NCI-H460 (cell line): ENCODE measurements around the gene SPTBN4. TPM values are rescaled to one million over a fixed set of nuclear protein-coding genes. Genes with fewer than 3 reads are reported as not detected.
"Not testable (repeated sequence)": the region's sequence is repeated elsewhere in the genome, so short reads cannot be mapped to it uniquely, and the experiment has no call there.

Experiments
- DNase-seq: peaks from one replicate; pipeline ENCODE4 v3.0.0-alpha.2; 2016; ENCODE audit warnings: low read depth; ENCODE audit errors: extremely low read depth
- polyA plus RNA-seq: library from polyadenylated mRNA; depleted of rRNA; stranded (reverse); fragments of >200 nt; gene quantifications from 2 replicates; pipeline ENCODE4 v1.2.3, GENCODE V29; 2014; cell fraction: nucleus; rRNA removed
- total RNA-seq: library from RNA; depleted of rRNA; stranded (reverse); fragments of >200 nt; shearing (Covaris generic); gene quantifications from 2 replicates; pipeline ENCODE4 v1.2.3, GENCODE V29; 2014; rRNA removed

The SPTBN4 gene
- total RNA-seq, result 0.82 and 2.8 TPM in 2 replicates
- polyA plus RNA-seq, result 0.88 and 2.5 TPM in 2 replicates

GRCh38 chr19:40466985-40467734, at the start of gene SPTBN4:
TSS of gene SPTBN4 (plus strand) at chr19:40467001. CDS start at chr19:40472622, 5,621 bp downstream.
- DNase-seq, result no peak

- no peak for DNase-seq
Observed at GRCh38 chr19:40417643-40417981, 49.2 kb upstream of the SPTBN4 start.

- no peak for DNase-seq
Observed at GRCh38 chr19:40418040-40418439, 48.8 kb upstream of the SPTBN4 start.

- DNase-seq, result no peak
Observed at GRCh38 chr19:40419066-40419612, 47.7 kb upstream of the SPTBN4 start.

GRCh38 chr19:40419780-40420179, 47.0 kb upstream of the SPTBN4 start:
- DNase-seq, result no peak

- no peak for DNase-seq
Observed at GRCh38 chr19:40420451-40420765, 46.4 kb upstream of the SPTBN4 start.

GRCh38 chr19:40420766-40421765, 45.7 kb upstream of the SPTBN4 start:
- peak; percentile 84 for DNase-seq

GRCh38 chr19:40421993-40422747, 44.6 kb upstream of the SPTBN4 start:
- no peak for DNase-seq

GRCh38 chr19:40422748-40423566, 43.8 kb upstream of the SPTBN4 start:
- DNase-seq, result no peak

GRCh38 chr19:40423938-40424337, 42.9 kb upstream of the SPTBN4 start:
- no peak for DNase-seq

GRCh38 chr19:40424637-40425449, 42.0 kb upstream of the SPTBN4 start:
- DNase-seq, result no peak

- DNase-seq, result peak; percentile 98
Observed at GRCh38 chr19:40425450-40426287, 41.1 kb upstream of the SPTBN4 start, which contains the start of gene SERTAD1. TSS of gene SERTAD1 (minus strand) at chr19:40425992. CDS start at chr19:40423546, 2,446 bp downstream.

GRCh38 chr19:40428197-40428596, 38.6 kb upstream of the SPTBN4 start:
- DNase-seq, result not testable (repeated sequence)

GRCh38 chr19:40430242-40430641, 36.6 kb upstream of the SPTBN4 start:
- DNase-seq, result not testable (repeated sequence)

GRCh38 chr19:40431698-40432097, 35.1 kb upstream of the SPTBN4 start:
- DNase-seq, result no peak

- not testable (repeated sequence) for DNase-seq
Observed at GRCh38 chr19:40432760-40433159, 34.0 kb upstream of the SPTBN4 start.

- DNase-seq, result peak; percentile 86
Observed at GRCh38 chr19:40433391-40434216, 33.2 kb upstream of the SPTBN4 start.
